ENCODE results near the gene HYAL1.
A peak's percentile ranks its signal among the peaks of the same experiment; 100 is the strongest.

The HYAL1 gene

GRCh38 chr3:50303013-50303815, at the start of gene HYAL1:
TSS of gene HYAL1 (minus strand) at chr3:50303574. CDS start at chr3:50302956, 618 bp downstream.
- no peak for DNase-seq

- DNase-seq = peak; percentile 38
Observed at GRCh38 chr3:50352781-50353180, 49.4 kb upstream of the HYAL1 start.

GRCh38 chr3:50351323-50351697, 47.9 kb upstream of the HYAL1 start:
- DNase-seq = no peak

- DNase-seq = peak; percentile 99
Observed at GRCh38 chr3:50350527-50351322, 47.4 kb upstream of the HYAL1 start, which contains the start of the genes CYB561D2 and NPRL2. TSS of gene CYB561D2 (plus strand) at chr3:50350862. CDS start at chr3:50351434, 572 bp downstream. TSS of gene NPRL2 (minus strand) at chr3:50350775. CDS start at chr3:50350652, 123 bp downstream.

GRCh38 chr3:50350213-50350526, 46.8 kb upstream of the HYAL1 start:
- no peak for DNase-seq

GRCh38 chr3:50347187-50347813, 43.9 kb upstream of the HYAL1 start:
- peak; percentile 82 for DNase-seq

- DNase-seq = peak; percentile 87
Observed at GRCh38 chr3:50345586-50346234, 42.3 kb upstream of the HYAL1 start, which contains the start of gene ZMYND10. TSS of gene ZMYND10 (minus strand) at chr3:50345732. CDS start at chr3:50345579, 153 bp downstream.

- DNase-seq = no peak
Observed at GRCh38 chr3:50345008-50345407, 41.6 kb upstream of the HYAL1 start.

- DNase-seq = no peak
Observed at GRCh38 chr3:50342813-50343633, 39.6 kb upstream of the HYAL1 start.

GRCh38 chr3:50341996-50342650, 38.7 kb upstream of the HYAL1 start:
- no peak for DNase-seq

GRCh38 chr3:50341537-50341936, 38.2 kb upstream of the HYAL1 start:
- peak; percentile 35 for DNase-seq

- peak; percentile 82 for DNase-seq
Observed at GRCh38 chr3:50340448-50341329, 37.3 kb upstream of the HYAL1 start, which contains the start of gene RASSF1. TSS of gene RASSF1 (minus strand) at chr3:50340836. CDS start at chr3:50340805, 31 bp downstream.

GRCh38 chr3:50340147-50340447, 36.7 kb upstream of the HYAL1 start:
- no peak for DNase-seq

GRCh38 chr3:50339485-50340146, 36.2 kb upstream of the HYAL1 start:
- no peak for DNase-seq

GRCh38 chr3:50338965-50339364, 35.6 kb upstream of the HYAL1 start:
- no peak for DNase-seq

GRCh38 chr3:50337175-50337861, 33.9 kb upstream of the HYAL1 start:
- DNase-seq = peak; percentile 98

- DNase-seq = peak; percentile 69
Observed at GRCh38 chr3:50336452-50337174, 33.2 kb upstream of the HYAL1 start.

- DNase-seq = no peak
Observed at GRCh38 chr3:50334339-50335075, 31.1 kb upstream of the HYAL1 start.
